ENCODE measurements around the gene MAPRE2. TPM values are rescaled to one million over a fixed set of nuclear protein-coding genes. Genes with fewer than 3 reads are reported as not detected.
"Not testable (repeated sequence)": the region's sequence is repeated elsewhere in the genome, so short reads cannot be mapped to it uniquely, and the experiment has no call there.

MAPRE2 gene
- polyA plus RNA-seq, 3 donors = 25.4 to 33.6 (median 28.2) TPM

DNA sequence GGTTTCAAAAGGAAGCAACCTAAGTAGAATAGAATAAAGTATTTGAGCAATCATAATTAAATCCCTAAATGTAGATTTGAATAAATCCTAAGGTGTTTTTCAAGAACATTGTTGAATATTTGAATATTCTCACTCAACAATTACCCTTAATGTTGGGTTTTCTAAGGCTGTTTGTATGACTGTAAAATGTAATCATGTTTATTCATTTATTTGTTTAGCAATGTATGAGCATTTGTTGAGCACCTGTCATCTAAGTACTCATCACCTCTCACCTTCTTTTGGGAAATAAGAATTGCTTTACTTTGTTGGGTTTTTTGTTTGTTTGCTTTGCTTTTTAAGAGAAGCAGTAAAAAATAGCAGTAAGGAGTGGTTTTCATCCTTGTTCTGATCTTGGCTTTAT lies 66.0 kb downstream of the MAPRE2 start:
- DNase-seq (ENCODE audit: extremely low read depth in 1 of 11, low read depth in 9 of 11, low spot score in 4 of 11) = no peak

DNA sequence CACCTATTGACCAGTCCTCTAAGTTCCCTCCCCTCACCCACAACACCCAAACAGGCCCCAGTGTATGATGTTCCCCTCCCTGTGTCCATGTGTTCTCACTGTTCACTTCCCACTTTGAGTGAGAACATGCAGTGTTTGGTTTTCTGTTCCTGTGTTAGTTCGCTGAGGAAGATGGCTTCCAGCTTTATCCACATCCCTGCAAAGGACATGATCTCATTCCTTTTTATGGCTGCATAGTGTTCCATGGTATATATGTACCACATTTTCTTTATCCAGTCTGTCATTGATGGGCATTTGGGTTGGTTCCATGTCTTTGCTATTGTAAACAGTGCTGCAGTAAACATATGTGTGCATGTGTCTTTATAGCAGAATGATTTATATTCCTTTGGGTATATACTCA lies 66.9 kb downstream of the MAPRE2 start:
- not testable (repeated sequence) for DNase-seq (ENCODE audit: extremely low read depth in 1 of 11, low read depth in 9 of 11, low spot score in 4 of 11)

DNA sequence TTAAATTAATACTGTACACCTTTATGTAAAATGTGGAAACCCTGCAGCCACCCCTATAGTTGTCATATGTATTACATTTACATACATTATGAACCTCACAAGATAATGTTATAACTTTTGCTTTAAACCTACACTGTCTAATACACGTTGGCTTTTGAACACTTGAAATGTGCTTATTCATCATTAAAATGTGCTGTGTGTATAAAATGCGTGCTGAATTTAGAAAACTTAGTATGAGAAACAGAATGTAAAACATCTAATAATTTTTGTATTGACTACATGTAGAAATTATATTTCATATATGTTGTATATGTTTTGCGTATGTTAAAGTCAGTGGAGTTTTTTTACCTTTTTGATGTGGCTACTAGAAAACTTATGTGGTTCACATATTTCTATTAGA lies 68.8 kb downstream of the MAPRE2 start:
- DNase-seq (ENCODE audit: extremely low read depth in 1 of 11, low read depth in 9 of 11, low spot score in 4 of 11) = no peak

DNA sequence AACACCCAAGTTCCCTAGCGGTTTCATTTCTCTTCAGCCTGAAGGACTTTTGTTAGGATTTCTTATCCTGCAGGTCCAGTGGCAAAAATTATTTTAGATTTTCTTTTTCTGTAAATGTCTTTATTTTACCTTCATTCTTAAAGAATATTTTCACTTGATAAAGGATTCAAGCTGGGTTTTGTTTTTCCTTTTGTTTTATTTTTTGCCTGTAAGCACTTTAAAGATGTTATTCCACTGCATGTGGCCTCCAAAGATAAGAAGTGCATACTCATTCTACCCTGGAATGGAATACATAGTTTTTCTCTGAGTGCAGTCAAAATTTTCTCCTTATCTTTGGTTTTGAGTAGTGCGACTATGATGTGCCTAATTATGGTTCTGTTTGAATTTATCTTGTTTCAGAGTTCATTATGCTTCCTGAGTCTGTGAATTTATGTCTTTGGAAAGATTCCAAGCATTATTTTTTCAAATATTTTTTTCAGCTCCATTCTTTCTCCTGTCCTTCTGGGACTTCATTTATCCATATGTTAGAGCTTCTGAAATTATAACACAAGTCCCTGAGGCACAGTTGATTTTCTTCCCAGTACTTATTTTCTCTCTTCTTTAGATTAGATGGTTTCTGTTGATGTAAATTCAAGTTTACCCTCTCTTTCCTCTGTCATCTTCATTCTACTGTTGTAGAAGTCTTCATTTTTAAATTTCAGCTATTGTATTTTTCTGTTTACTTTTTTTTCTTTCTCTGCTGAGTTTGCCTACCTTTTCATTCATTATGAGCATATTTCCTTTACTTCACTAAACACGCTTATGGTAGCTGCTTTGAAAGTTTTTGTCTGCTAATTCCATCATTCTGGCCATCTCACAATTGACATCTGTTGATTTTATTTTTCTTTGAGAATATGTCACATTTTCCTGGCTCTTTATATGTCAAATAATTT lies 69.6 kb downstream of the MAPRE2 start:
- DNase-seq (ENCODE audit: extremely low read depth in 1 of 11, low read depth in 9 of 11, low spot score in 4 of 11) = no peak

DNA sequence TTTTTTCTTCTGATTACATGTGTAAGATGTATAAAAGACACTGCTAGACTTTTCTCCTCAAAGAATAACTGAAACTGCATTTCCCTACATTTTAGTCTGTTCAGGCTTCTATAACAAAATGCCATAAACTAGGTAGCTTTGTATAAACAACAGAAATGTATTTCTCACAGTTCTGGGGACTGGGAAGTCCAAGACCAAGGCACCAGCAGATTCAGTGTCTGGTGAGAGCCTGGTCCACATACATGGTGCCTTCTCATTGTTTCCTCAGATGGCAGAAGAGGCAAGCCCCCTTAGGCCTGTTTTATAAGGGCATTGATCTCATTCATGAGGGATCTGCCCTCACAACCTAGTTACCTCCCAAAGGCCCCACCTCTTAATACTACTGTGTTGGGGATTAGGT lies 71.5 kb downstream of the MAPRE2 start:
- DNase-seq (ENCODE audit: extremely low read depth in 1 of 11, low read depth in 9 of 11, low spot score in 4 of 11) = no peak

DNA sequence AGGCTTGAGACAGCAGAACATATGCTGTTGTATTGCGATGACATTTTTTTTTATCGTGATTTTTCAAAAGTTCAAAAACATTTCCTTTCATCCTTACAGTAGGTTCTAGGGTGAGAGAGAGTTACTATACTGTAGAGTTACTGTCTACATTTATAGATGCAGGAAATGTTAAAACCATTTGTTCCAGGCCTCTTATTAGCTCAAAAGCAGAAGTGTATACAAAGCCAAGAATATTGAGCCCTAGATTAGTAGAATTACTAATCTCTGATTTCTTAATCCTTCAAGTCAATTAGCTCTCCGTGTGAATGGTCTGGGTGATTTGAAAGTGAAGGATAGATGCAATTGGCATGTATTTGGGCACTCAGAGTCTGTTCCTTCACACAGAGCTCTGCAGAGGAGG lies 73.1 kb downstream of the MAPRE2 start:
- no peak for DNase-seq (ENCODE audit: extremely low read depth in 1 of 11, low read depth in 9 of 11, low spot score in 4 of 11)

DNA sequence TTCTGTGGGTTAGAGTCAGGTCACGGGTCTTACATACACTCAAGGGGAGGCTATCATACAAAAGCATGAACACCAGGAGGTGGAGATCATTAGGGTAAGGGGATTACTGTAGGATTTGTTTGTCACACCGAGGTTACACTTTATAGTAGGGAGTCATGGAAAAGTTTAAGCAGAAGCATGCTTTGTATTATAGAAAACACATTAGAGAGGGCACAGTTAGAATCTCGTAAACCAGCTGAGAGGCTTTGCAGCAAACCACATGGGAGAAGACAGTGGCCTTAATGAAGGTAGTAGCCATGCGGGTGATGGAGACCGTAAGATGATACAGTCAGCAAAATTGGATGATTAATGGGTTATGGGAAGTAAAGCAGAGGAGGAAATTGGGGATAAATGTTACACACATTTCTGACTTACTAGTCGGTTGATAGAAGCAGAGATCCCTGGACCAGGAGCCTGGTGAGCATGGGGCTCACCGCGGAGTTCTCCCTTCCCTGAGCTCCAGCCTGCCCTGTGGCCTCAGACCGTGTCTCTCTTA lies 75.6 kb downstream of the MAPRE2 start:
- DNase-seq (ENCODE audit: extremely low read depth in 1 of 11, low read depth in 9 of 11, low spot score in 4 of 11) = no peak

DNA sequence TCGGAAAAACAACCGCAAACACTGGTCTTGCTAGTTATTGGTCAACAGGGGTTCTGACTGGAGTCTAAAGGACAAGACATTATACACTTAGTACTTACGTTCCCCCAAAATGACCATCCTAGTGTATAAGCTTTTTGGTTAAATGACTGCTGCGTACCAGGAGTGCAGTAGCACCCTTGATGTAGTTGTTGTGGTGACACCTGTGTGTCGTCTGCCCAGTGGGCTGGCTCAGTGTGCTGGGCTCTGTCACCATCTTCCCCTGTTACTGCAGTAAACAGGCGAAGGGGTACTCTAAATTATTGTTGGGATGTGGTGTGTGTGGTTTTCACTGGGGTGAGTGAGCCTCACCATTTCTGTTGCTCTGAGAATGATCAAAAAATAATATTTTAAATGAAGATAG lies 76.2 kb downstream of the MAPRE2 start:
- DNase-seq (ENCODE audit: extremely low read depth in 1 of 11, low read depth in 9 of 11, low spot score in 4 of 11) = no peak

DNA sequence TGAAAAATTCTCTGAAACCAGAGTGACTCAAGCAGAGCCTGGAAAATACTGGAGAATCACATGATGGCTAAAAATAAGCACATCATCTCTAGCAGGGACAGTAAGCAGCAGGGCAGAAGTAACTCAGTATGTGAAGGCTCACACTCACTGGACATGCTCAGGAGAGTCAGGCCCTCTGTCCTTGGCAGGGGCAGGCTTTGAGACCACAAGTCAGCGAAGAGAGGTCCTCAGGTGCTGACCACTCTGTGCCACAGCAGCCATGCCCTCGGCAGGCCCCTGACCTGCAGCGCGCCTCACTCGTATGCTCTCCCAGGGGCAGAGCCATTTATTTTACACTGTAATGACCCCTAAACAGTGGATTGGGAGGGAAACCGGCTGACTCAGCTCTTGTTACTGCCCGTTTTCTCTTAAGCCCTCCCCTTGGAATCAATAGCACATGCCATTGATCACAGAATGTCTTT lies 76.8 kb downstream of the MAPRE2 start:
- DNase-seq (ENCODE audit: extremely low read depth in 1 of 11, low read depth in 9 of 11, low spot score in 4 of 11) = no peak

GRCh38 chr18:35118641-35119040 lies 77.4 kb downstream of the MAPRE2 start:
- no peak for DNase-seq (ENCODE audit: extremely low read depth in 1 of 11, low read depth in 9 of 11, low spot score in 4 of 11)

GRCh38 chr18:35121038-35121437 lies 79.8 kb downstream of the MAPRE2 start:
- no peak for DNase-seq (ENCODE audit: extremely low read depth in 1 of 11, low read depth in 9 of 11, low spot score in 4 of 11)

- no peak for DNase-seq (ENCODE audit: extremely low read depth in 1 of 11, low read depth in 9 of 11, low spot score in 4 of 11)
These were observed 80.3 kb downstream of the MAPRE2 start for GRCh38 chr18:35121531-35121930.

- DNase-seq (ENCODE audit: extremely low read depth in 1 of 11, low read depth in 9 of 11, low spot score in 4 of 11) = no peak
These were observed 81.5 kb downstream of the MAPRE2 start for GRCh38 chr18:35122586-35123224.

DNA sequence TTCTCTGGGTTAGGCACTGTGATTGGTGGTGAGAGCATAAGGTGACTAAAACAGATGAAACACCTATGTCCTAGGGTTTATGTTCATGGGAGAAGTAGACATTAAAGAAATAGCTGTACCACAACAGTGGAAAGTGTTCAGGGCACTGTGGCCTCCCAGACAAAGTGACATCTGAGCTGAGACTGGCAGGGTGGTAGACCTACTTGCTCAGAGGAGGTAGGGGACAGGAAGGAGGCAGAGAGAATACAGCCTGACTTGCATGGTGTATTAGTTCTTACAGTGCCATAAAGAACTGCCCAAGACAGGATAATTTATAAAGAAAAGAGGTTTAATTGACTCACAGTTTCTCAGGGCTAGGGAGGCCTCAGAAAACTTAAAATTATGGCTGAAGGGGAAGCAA lies 82.6 kb downstream of the MAPRE2 start:
- no peak for DNase-seq (ENCODE audit: extremely low read depth in 1 of 11, low read depth in 9 of 11, low spot score in 4 of 11)

DNA sequence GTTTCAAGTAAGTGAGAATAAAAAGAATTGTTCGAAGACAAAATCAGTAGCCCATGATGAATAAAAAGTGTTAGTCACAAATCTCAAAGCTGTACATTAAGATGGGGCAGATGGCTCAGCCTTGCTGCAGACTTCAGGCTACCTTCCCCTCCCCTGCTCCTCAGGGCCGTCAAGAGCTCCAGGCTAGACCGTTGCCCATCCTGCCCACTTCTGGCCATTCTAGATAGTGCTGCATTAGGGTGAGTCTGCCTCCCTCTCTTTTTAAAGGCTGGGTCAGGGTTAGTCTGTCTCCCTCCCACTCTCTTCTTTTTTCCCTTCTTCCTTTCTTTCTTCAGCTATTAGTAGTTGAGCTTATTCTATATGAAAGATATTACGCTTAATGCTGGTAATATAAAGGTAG lies 86.0 kb downstream of the MAPRE2 start:
- DNase-seq (ENCODE audit: extremely low read depth in 1 of 11, low read depth in 9 of 11, low spot score in 4 of 11) = no peak

DNA sequence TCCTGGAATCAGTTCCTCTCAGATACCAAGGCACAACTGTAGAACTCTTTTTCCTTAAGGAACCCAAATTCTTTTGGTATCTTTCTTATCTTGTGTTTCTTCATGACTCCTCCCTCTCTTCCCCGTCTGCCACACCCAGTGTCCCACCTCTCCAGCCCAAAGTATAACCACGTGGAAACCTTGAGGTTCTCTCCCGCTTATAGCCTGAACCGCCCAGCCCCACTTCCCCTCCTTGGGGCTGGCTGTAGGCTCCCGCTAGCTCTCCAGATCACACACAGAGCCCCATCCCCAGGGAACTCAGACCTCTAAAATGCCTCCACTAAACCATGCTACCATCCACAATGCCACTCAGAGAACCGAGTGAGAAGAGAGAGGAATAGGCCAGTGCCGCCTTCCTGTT lies 87.5 kb downstream of the MAPRE2 start:
- DNase-seq (ENCODE audit: extremely low read depth in 1 of 11, low read depth in 9 of 11, low spot score in 4 of 11) = no peak

GRCh38 chr18:35130236-35130635 lies 89.0 kb downstream of the MAPRE2 start:
- DNase-seq (ENCODE audit: extremely low read depth in 1 of 11, low read depth in 9 of 11, low spot score in 4 of 11) = no peak

DNA sequence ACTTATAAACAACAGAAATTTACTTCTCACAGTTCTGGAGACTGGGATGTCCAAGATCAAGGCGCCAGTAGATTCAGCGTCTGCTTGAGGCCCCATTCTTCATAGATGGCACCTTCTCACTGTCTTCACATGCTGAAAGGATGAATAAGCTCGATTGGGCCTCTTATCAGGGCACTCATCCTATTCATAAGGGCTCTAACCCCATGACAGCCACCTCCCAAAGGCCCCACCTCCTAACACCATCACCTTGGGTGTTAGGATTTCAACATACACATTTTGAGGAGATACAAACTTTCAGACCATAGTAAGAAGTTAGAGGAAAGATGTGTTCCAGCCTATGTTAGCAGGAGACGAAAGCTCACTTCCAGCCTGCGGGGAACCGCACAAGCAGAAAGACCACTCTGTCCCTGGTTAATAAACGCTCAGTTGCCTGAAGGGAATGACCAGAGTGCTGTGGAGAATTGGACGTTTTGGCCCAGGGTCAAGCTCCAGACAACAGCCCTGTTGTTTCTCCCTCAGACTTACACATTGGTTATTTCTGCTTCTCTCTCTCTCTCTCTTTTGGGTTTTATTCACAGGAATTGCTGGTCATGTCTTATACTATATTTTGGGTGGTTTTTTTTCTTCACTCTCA lies 90.3 kb downstream of the MAPRE2 start:
- DNase-seq (ENCODE audit: extremely low read depth in 1 of 11, low read depth in 9 of 11, low spot score in 4 of 11) = no peak

- DNase-seq (ENCODE audit: extremely low read depth in 1 of 11, low read depth in 9 of 11, low spot score in 4 of 11) = no peak
These were observed 91.0 kb downstream of the MAPRE2 start for GRCh38 chr18:35132021-35132902.

Measured in renal cortex interstitium (tissue), 11 donors.